Endothelial cell of hepatic sinusoid (primary cell): Measurements from ENCODE around the gene GUCD1.

Experiments
- in situ Hi-C: cut with HindIII; loops from 2 replicates; pipeline ENCODE4 v1.10.0; 2017; ENCODE audit warnings: low sequenced_read_pairs

GUCD1 gene

DNA sequence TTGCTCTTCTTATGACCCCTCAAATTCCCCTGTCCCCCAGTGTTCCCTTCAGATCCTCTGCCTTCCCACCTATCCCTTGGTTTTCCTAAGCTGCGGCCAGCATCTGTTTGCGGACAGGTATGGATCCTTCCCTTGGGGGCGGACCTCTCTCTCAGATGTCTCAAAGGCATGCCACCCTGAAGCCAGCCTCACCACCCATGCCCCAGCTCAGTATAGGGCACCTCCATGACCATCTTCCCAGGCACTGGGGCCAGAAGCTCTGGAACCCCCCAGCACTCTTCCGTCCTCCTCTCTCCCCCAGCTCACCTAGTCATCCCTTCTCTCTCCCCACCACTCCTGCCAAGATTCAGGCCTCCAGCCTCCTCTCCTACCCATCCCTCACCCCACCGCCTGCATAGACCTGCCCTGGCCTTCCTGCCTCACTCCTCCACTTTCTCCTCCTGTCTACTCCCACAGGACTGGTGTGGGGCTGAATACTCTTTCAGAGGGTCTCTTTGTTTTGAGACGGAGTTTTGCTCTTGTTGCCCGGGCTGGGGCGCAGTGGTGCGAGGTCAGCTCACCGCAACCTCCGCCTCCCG lies 35.7 kb upstream of the GUCD1 start:
- in situ Hi-C loops: no loop called here

DNA sequence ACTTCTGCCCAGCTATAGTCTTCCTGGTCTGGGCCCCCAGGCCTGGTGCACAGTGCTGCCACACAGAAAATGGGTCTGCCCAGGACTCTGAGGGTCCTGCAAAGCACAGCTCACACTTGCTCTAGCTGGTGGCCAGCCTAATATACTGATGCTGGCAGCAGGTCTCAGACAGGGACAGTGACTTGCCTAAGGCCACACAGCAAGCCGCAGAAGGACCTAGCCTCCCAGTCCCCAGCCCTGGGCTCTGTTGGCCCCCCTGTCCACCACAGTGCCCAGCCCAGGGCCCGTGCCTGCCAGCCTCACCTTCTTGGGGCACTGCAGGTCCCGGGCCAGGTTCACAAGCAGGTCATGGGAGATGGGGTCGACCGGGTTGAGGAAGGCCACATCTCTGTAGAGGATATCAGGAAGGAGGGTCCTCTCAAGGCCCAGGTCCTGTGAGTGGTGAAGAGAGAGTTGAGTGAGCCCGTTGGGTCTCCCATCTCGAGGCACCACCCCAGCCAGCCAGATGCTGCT lies 34.6 kb upstream of the GUCD1 start:
- in situ Hi-C loops: no loop called here

DNA sequence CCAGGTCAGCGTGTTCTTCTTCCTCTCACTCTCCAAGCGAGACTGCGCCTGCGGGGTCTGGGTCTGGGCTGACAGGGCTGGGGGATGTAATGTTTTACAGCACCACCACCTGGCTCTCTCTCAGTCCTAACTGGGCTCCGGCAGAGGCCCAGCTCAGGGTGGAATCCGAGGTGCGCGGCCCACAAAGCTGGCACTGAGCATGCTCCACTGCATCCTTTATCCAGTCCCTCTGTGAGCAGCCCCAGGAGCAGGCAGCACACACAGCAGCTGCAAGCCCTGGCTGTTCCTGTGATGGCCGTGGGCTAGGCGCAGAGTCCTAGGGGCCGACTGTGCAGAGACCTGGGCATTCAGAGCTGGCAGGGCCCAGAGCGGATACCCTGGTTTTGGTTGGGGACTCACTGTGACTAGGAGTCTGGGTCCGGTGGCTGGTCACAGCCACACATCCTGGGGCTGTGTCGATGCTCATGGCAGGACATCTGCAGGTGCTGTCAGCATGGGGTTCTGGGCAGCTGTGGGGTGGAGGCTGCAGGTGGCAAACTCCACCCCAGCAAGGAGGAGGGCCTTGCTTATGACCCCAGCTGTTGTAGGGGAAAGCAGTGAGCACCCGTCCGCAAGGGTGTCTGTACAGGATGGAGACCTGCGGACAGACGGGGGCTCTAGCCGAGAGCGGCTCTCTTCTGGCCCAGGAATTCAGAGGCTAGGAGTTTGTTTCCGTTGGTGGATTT lies 34.0 kb upstream of the GUCD1 start:
- in situ Hi-C loops: no loop called here

DNA sequence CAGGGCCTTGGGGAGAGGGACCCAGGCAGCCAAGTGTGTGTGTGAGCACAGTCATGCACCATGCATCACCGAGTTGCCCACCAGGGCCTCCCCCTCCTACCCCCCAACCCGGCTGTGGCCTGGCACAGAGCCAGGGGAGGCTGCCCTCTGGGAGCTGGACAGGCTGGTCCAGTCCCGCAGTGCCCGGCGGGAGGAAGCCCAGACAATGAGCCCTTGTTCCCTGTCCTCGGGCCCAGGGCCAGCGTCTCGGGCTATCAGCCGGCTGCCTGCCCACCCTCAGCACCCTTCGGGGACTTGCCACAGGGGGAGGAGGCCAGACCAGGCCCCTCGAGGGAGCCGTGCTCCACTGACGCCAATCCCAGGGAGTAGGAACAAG lies 33.4 kb upstream of the GUCD1 start:
- in situ Hi-C loops: no loop called here

DNA sequence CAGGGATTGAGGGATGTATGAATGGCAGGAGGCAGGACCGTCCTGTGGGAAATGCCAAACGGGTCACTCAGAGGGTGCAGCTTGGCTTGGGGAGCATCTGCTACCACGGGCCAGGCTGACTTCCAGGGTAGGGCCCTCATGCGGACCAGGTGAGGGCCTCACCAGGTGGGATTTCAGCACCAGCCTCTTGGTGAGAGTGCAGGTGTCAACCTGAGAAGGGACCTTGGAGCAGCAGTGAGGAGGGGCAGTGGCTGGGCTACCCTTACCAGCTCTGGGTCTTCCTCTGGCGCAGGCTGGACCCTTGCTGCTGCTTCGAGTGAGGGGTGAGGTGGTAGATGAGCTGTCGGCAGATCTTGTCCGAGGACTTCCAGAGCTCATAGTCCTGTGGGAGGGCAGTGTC lies 33.0 kb upstream of the GUCD1 start:
- in situ Hi-C loops: no loop called here

DNA sequence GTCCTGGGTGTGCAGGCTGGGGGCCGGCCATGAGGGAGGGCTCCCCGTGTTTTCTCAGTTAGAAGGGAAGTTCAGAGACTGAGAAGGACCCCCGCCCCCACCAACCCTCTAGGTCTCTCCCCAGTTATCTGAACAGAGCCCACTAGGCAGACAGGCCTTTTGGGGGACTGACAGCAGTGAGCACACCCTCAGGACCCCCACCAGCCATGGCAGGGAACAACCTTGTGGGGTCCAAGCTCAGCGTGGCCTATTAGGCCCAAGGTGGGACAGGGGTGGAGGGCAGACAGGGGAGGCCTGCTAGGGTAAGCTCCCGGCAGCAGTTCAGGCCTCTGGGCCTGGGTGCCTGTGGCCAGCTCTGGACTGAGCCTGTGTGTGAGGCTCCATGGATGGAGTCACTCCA lies 32.3 kb upstream of the GUCD1 start:
- in situ Hi-C loops: no loop called here

DNA sequence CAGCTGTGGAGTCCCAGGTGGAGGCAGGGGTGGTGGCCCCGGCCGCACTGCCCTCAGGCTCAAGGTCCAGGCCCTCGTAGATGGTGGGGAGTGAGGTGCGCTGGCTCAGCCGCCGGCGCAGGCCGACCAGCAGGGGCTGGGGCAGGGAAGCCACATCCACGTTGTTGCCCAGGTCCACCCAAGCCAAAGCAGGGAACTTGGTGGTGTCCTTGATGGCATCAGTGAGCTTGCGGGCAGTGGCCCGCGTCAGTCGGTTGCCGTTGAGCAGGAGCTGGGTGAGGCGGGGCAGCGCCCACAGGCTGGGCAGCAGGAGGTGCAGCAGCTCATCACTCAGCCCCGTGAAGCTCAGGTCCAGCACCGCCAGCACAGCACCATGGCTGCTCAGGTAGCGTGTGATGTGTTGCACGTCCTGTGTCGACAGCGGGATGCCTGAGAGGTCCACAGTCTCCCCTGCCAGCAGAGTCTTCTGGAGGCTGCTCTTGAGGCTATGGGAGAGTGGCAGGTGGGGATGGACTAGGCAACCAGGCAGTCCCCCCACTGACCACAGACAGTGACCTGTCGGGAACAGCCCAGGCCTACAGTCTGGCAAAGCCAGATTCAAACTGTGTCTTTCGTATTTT lies 31.1 kb upstream of the GUCD1 start:
- in situ Hi-C loops: no loop called here

DNA sequence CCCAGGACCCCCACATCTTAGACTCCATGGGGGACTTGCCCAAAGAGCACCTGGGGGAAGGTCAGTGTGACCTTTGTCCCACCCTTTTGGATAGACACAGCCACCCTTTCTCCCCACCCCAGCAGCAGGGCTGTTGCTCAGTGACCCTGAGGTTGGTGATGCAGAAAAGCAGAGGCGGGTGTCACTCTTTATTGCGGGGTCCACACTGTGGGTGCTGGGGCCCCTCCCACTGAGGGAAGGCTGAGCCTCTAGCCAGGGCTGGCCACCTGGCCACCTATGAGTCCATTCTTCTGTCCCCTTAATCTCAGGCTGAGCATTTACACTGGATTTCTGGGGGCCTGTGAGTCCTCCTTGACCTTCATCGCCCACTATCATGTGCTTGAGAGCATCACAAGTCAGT lies 30.5 kb upstream of the GUCD1 start:
- in situ Hi-C loops: no loop called here

DNA sequence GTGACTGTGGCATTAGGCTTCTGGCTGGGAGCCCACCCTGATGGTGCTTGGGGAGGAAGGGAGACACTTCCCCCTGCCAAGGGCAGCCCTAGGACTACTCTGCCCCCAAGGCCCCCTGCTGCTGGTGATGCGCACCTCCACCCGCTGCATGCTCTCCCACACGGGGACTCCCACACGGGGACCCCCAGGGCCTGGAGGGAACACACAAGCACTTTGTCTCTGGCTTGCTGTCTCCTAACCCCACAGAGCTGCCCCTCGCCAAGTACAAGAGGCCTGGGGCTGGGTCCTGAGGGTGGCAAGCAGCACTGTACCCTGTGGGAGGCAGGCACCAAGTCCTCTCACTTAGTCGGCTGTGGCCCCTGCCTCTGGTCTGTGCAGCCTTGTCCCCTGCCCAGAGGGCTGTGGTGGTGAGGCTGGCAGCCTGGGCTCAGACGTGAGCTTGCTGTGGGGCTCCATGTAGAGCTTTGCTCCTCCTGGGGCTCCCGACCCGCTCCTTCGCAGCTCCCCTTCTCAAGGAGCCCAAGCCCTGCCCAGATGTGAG lies 30.0 kb upstream of the GUCD1 start:
- in situ Hi-C loops: no loop called here

DNA sequence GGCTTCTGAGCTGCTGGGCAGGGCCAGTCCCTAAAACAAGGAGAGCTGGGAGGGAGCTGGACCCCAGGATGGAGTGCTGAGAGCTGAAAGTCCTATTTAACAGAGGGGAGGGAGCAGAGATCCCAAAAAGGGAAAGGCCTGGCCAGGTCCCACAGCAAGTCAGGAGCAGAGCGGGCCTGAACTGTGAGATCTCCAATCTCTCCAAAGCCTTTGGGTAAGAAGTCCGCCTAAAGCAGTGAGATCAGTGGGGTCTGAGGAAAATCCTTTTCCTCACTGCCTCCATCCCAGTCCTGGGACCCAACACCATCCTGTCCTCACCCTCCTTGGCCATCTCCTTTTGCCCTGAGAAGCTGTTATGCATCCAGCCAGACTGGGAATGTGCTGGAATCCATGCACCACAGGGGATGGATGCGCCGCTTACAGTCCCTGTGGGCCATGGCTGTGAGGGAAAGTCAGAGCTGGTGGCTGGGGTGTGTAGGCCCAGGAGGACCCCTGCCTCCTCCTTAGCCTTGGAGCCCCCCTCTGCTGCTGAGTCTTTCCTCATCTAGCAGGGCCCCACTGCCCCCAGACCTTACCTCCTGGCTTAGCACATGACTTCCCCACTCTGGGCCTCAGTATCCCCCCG lies 29.3 kb upstream of the GUCD1 start:
- in situ Hi-C loops: no loop called here

DNA sequence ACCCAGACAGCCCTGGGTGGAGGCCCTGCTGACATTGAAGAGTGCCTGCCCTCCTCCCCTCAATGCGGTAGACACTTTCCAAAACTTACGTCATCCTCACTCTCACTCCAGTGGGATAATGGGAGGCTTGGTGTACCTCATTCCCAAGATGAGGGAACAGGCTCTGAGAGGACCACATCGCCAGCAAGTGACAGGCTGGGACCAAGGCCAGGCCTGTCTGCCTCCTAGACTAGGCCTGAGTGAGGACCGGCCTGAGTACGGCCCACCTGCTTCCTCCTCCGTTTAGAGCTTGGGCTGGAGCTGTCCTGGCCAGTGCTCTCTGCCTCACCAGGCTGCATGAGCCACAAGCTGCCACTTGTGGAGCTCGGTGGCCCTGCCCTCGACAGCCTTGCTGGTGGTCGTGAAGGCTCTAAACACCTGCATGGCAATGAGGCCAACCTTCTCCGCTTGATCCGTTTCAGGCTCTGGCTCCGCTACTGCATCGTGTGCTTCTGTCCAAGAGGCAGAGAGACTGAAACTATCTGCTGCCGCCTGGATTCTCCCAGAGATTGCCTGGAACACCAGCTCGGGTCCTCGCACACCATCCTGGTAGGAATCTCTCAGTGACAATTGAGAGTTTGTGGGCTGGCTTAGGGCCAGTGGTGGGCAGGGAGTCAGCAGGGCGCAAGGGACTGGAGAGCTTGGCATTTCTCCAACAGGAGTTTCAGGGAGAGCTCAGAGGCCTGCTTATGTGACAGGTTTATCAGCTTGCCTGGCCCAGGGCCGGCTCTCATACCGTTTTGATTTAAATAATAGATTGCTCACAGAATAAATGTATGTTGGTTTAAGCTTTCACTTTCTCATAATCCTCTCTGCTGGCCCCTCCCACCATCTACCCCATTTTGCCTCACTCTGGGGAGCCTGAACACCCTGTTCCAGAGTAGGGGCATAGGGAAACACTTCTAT lies 28.6 kb upstream of the GUCD1 start:
- in situ Hi-C loops: no loop called here

DNA sequence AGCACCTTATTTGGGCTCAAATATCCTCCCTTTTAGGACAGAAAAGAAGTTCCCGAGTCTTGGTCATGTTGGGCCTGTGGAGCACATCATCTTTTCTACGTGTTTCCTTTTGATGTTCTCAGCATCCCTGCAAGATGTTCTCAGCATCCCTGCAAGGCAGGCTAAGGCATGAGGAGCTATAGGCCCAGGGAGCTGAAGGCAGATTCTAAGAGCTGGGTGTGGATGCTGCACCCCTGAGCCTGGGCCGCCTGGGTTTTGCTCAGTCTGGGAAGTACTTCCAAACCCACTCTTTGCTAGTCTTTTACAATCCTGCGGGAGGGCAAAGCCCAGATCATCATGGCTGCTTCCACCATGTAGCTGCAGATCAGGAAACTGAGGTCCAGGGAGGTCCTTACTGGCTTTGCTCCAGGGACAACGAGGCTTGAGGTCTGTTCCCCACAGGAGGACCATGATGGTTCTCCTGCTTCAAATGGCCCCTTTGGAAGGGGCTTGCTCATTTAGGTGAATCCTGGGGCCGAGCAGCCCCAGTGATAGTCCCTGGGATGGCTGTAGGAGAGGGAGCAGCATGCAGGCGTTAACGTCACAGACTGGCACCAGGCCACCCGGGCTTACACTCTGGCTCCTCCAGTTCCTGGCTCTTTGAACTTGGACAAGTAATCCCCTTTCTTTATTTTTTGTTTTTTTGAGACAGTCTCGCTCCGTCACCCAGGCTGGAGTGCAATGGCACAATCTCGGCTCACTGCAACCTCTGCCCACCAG lies 27.3 kb upstream of the GUCD1 start:
- in situ Hi-C loops: no loop called here

DNA sequence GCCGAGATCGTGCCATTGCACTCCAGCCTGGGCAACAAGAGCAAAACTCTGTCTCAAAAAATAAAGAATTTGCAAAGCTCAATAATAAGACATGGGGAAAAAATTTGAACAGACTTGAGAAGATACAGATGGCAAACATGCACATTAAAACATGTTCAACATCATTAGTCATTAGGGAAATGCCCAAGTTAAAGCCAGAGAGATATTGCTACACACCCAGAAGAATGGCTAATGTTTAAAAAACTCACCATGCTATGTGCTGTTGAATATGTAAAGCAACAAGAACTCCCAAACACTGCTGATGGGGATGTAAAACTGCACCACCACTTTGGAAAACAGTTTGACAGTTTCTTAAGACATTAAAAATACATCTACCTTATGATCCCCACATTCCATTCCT lies 25.3 kb upstream of the GUCD1 start:
- in situ Hi-C loops: no loop called here

DNA sequence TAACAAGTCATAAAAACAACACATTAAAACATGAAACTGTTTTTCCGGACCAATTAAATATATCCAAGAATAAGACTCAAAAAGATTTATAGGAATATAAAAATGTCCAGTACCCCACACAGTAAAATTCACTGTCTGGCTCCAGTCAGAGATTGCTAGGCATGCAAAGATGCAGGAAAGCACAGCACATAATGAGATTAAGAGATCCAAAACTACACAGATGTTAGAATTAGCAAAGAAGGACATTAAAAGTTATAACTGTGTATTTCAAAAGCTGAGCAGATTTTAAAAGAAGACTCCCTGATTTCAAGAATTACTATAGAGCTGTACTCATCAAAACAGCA lies 24.3 kb upstream of the GUCD1 start:
- in situ Hi-C loops: no loop called here

DNA sequence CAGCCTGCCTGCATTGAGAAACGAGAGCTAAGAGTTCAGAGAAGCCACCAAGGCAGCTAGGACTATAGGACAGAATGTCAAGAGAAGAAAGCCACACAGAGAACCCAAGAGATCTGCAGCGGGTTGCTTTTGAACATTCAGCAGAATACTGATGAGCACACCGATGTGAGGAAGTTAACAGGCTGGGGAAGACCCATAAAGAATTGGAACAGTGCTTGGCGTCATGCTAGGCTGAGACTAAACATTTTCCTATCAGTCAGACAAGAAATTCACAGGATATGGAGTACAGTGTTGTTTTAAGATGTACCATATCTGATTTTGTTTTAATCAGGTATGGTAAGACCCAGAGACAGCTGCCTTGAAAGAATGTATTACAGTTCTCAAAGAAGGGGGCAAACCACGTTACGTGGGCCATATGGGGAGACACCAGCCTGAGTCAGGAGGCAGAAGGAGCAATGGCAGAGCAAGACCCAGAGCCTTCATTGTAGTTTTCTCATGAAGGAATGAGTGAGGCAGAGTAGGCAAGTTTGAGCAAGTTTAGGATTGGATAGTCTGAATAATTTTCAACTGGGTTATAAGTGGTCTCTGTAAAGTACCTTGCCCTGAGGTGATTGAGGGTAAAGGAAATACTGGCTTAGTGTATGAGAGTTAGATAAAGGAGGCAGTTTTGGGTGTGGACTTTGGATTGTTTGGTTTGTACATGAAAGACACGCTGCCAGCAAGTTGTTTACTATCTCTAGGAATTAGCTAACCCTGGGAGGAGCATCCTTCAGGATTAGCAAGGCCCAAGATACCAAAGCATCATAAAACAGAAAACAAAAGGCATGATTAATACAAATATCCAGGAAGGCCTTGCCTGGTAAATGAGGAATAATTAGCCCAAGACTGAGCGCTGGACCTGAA lies 23.7 kb upstream of the GUCD1 start:
- in situ Hi-C loops: no loop called here

DNA sequence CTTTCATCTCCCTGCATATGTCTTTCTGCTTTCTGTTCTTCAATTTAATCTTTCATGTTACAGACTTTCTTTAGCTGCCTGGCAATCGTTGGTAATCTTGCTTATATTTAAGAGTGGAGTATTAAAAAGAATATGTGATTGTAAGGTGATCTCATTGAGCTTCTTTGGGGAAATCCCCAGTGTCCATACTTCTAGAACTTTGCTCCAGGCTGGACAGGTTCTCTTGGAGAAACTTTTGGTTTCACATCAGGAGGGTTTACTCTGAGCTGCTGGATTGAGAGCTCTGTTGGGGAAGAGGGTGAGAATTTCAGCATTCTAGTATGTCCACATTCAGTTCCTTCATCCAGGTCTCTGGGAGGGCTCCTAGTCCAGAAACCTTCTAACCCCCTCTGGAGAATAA lies 21.8 kb upstream of the GUCD1 start:
- in situ Hi-C loops: no loop called here

DNA sequence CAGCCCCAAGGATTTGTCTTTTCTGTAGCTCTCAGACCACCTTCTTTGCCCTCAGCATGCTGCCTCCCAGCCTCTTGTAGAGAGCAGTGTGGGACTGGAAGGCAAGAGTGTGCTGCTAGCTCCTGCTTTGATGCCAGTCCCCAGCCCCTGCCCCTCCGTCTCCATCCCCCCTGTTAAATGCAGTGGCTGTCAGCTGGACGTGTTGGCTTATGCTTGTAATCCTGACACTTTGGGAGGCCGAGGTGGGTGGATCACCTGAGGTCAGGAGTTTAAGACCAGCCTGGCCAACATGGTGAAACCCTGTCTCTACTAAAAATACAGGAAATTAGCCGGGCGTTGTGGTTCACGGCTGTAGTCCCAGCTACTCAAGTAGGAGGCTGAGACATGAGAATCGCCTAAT lies 16.3 kb upstream of the GUCD1 start:
- in situ Hi-C loops: no loop called here

DNA sequence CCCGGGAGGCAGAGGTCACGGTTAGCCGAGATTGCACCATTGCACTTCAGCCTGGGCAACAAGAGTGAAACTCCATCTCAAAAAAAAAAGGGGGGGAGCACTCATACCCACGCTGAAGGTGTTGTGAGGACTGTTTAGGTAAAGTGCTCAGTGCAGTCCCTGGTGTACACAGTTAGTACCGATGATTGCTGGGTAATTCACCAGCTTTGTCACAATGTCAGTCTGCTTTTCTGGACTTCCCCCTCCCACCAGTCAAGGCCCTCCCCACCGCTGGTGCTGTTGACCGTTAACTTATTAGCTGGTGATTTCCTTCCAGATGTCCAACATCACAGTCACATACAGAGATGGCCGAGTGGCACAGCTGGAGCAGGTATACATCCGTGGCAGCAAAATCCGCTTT lies 12.7 kb upstream of the GUCD1 start:
- in situ Hi-C loops: no loop called here

DNA sequence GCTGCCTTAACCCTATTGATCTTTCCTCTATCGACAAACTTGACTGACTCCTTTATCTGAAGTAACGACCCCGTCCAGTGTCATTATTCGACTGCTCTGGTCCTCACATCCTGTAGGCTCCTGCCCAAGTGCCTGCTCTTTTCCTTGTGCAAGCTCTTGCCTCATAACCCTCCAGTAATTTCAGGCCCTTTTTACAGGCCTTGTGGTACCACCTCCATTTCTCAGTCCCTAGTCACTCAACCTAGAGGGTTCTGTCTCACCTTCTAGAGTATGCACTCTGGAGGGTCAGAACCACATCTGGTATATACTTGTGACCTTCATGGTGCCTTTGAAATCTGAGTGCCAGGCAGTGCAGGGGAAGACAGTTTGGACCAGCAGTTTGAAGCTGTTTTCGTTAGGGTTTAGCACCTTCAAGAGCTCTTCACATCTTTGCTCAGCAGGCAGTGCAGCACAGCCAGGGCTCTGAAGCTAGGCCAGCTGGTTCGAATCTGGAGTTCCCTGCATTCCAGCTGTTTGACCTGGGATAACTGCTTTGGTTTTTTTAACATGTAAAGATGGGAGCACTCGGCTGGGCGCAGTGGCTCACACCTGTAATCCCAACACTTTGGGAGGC lies 12.1 kb upstream of the GUCD1 start:
- in situ Hi-C loops: no loop called here
